CD4-positive, CD25-positive, alpha-beta regulatory T cell (primary cell): Measurements from ENCODE around the gene CALM3. TPM values are rescaled to one million over a fixed set of nuclear protein-coding genes. Genes with fewer than 3 reads are reported as not detected.

Experiments
- ATAC-seq, 2 donors: fragments of 150-1000 bp; cut with Tn5 transposase; one replicate each; pipeline ENCODE4 v1.10.0; 2021; ENCODE audit warnings: low read depth in 2 of 2, moderate number of reproducible peaks in 2 of 2, moderate library complexity in 1 of 2
- DNase-seq, 3 donors: peaks; one replicate each; pipeline versions ENCODE4 v3.0.0 to v3.0.0-alpha.2; 2012 to 2022; ENCODE audit warnings: mixed read lengths in 1 of 3
- H3K27ac ChIP-seq: one replicate; pipeline ENCODE4 v1.7.0; 2013; ENCODE audit warnings: mild to moderate bottlenecking, low read length; ENCODE audit not compliant: insufficient read depth, poor library complexity, severe bottlenecking
- H3K27me3 ChIP-seq: one replicate; pipeline ENCODE4 v1.7.0; 2013; ENCODE audit warnings: low read length; ENCODE audit not compliant: control insufficient read depth, insufficient read depth
- H3K36me3 ChIP-seq: one replicate; pipeline ENCODE4 v1.7.0; 2013; ENCODE audit warnings: mild to moderate bottlenecking, low read length, moderate library complexity; ENCODE audit not compliant: control insufficient read depth, insufficient read depth
- H3K4me1 ChIP-seq: 2 replicates; pipeline ENCODE4 v1.7.0; 2013; ENCODE audit warnings: mild to moderate bottlenecking, low read length; ENCODE audit not compliant: insufficient read depth, control insufficient read depth, poor library complexity, severe bottlenecking
- H3K4me3 ChIP-seq: one replicate; pipeline ENCODE4 v1.7.0; 2013; ENCODE audit warnings: low read depth, mild to moderate bottlenecking, low read length, moderate library complexity
- H3K9me3 ChIP-seq, 2 experiments: 1 replicate in 1 of 2; 2 replicates in 1 of 2; pipeline ENCODE4 v1.7.0; 2013; ENCODE audit warnings: low read length in 2 of 2, mild to moderate bottlenecking in 1 of 2, moderate library complexity in 1 of 2; ENCODE audit not compliant: control insufficient read depth in 2 of 2
- H3K27ac Mint-ChIP-seq, 3 donors: one replicate each; pipeline ENCODE4 v1.8.0; 2020 to 2022; ENCODE audit warnings: mild to moderate bottlenecking in 3 of 3, mixed read lengths in 3 of 3, moderate library complexity in 2 of 3
- H3K27me3 Mint-ChIP-seq: one replicate; pipeline ENCODE4 v1.8.0; 2022; ENCODE audit warnings: mild to moderate bottlenecking, mixed read lengths
- H3K36me3 Mint-ChIP-seq: one replicate; pipeline ENCODE4 v1.8.0; 2020; ENCODE audit warnings: mixed read lengths
- H3K4me1 Mint-ChIP-seq, 4 donors: one replicate each; pipeline ENCODE4 v1.8.0; 2020 to 2022; ENCODE audit warnings: mixed read lengths in 4 of 4, mild to moderate bottlenecking in 1 of 4
- H3K4me3 Mint-ChIP-seq, 4 donors: one replicate each; pipeline ENCODE4 v1.8.0; 2020 to 2022; ENCODE audit warnings: mild to moderate bottlenecking in 4 of 4, mixed read lengths in 4 of 4, moderate library complexity in 3 of 4
- H3K9me3 Mint-ChIP-seq, 7 donors: one replicate each; pipeline ENCODE4 v1.8.0; 2020 to 2022; ENCODE audit warnings: mixed read lengths in 7 of 7, mild to moderate bottlenecking in 3 of 7, moderate library complexity in 2 of 7
- polyA plus RNA-seq, 4 donors: library from polyadenylated mRNA; unstranded; fragments of 300-500 nt; fragmentation: Illumina TruSeq; gene quantifications; one replicate each; pipeline ENCODE4 v1.2.3, GENCODE V29; 2021
- total RNA-seq: library from RNA; stranded (reverse); gene quantifications from one replicate; pipeline ENCODE4 v1.2.3, GENCODE V29; 2022

The CALM3 gene
- total and polyA plus RNA-seq, 5 donors from 2014 or later: 207 to 361 (median 286) TPM

DNA sequence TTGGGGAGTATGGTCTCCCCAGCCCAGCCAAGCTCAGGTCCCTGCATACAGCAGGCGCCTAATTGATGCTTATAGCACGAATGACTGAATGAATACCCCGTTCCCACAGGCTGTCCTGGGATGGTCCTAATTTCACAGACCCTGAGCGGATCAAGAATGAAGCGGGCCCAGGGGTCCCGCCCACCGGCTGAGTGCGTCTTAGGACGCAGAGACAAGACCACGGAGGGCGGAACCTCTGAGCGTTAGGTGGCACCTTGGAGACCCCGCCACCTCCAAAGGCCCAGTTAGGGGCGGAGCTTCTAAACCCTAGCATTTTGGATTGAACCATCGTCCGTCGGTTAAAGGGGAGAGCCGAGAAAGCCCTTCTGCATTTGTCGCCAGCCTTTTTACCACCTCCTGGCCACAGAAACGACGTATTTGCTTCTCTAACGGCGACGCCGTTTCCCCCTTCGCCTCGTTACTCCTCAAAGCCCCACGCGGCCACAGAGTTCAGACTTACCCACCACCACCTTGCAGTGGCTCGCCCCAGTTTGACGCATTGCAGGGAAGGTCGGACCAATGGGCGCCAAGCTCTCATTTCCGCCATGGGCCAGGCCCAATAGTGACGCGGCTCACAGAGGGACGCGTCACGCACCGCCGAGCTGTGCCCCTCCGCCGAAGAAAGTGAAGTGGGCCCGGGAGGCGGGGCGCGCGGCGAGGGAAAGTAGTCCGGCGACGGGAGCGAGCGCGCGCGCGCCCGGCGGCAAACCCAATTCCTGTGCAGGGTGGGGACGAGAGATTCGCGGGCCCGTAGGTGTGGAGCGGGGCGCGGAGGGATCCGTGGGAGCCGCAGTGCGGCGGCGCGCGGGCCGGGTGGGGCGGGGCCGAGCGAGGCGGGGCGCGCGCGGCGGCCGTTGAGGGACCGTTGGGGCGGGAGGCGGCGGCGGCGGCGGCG, 479 bp upstream of the CALM3 start:
- H3K9me3 ChIP-seq: peaks cover 6 to 9% of the 10 kb centered on the region in 2 experiments
- H3K27me3 ChIP-seq: no peaks in the 10 kb centered on the region
- H3K27ac Mint-ChIP-seq: peak overlapping the region; percentile 100
- H3K4me3 Mint-ChIP-seq: peak overlapping the region; percentile 92 to 100 (median 98)
- H3K36me3 ChIP-seq: peaks cover 5% of the 10 kb centered on the region
- H3K27ac ChIP-seq: peak overlapping the region; percentile 99
- DNase-seq (peak; percentile 93 to 99 (median 98)), ATAC-seq (peak; percentile 87)
- peak overlapping the region; percentile 92 for H3K4me3 ChIP-seq
- peaks cover 10% of the 10 kb centered on the region for H3K36me3 Mint-ChIP-seq
- peaks cover 19% of the 10 kb centered on the region for H3K27me3 Mint-ChIP-seq
- H3K4me1 Mint-ChIP-seq: peaks cover 10 to 47% (median 20%) of the 10 kb centered on the region in 4 donors
- peaks cover 0 to 11% (median 5%) of the 10 kb centered on the region in 7 donors for H3K9me3 Mint-ChIP-seq
- H3K4me1 ChIP-seq: peaks cover 38% of the 10 kb centered on the region

DNA sequence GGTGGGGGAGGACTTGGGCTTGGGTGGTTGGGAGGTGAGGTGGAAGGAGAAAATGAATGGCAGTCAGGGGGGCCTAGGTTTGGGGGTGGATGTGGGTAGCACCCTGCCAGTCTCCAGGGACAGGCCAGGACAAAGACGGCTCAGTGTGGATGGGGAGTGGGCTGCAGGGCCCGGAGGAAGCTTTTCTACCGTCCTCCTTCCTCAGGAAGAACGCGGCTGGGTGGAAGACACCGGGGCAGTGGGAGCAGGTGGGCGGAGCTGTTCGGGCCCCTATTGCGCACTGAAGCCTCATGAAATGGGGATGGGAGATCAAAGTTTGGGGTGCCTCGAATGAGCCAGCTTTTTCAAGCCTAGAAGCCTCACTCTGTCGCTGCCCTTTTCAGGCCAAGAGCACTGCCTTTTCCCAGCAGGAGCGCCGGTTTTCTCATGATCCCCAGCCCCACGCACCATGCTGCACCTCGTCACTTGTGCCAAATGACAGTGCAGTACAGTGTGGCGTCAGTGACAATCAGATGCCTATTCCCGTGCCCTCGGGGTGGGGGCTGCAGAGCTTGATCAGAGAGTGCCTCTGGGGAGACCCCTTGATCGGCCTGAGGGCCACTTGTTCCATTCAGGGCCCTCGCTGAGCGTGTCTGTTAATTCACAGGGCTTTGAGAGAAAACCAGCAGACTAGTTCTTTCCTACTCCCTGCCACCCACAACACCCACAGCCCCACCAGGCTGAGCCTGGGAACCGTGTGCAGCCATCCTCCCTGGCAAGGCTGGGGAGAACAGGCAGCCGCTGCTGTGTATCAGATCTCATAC, 1.5 kb downstream of the CALM3 start:
- Histone ChIP-seq H3K36me3 (peaks cover 25% of the 10 kb centered on the region), H3K27me3 (no peaks in the 10 kb centered on the region), H3K4me1 (peaks cover 38% of the 10 kb centered on the region), H3K9me3 (peaks cover 6 to 9% of the 10 kb centered on the region in 2 experiments), H3K27ac (peak overlapping the region; percentile 99), H3K4me3 (peak overlapping the region; percentile 80)
- peaks cover 14 to 57% (median 22%) of the 10 kb centered on the region in 4 donors for H3K4me1 Mint-ChIP-seq
- no peak for ATAC-seq
- peaks cover 19% of the 10 kb centered on the region for H3K27me3 Mint-ChIP-seq
- peak overlapping the region; percentile 93 to 97 (median 93) for H3K27ac Mint-ChIP-seq
- H3K9me3 Mint-ChIP-seq: peaks cover 0 to 10% (median 5%) of the 10 kb centered on the region in 7 donors
- H3K36me3 Mint-ChIP-seq: peaks cover 19% of the 10 kb centered on the region
- no peak for DNase-seq
- H3K4me3 Mint-ChIP-seq: peak overlapping the region; percentile 97 to 100 (median 99)

DNA sequence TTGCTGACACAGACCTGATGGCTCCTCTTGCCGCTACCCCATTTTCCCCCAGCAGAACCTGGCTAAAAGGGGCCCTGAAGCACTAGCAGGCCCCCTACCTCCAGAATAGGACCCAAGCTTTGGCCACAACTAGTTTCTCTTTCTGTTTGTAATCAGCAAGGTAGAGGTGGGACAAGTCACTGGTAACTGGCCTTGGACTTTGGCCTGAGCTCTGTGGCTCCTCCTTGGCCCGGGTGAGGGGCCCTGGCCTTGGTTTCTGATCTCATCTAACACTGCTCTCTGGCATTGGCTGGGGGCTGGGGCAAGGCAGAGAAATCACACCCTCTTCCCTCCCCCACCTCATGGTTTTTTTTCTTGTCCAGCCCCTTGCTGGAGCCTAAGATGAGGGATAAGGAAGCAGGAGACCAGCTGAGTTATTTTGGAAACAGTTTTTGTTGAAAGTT, 2.1 kb downstream of the CALM3 start:
- peak overlapping the region; percentile 99 for H3K27ac ChIP-seq
- Mint-ChIP-seq H3K4me1 (peaks cover 12 to 59% (median 24%) of the 10 kb centered on the region in 4 donors), H3K36me3 (peaks cover 20% of the 10 kb centered on the region)

DNA sequence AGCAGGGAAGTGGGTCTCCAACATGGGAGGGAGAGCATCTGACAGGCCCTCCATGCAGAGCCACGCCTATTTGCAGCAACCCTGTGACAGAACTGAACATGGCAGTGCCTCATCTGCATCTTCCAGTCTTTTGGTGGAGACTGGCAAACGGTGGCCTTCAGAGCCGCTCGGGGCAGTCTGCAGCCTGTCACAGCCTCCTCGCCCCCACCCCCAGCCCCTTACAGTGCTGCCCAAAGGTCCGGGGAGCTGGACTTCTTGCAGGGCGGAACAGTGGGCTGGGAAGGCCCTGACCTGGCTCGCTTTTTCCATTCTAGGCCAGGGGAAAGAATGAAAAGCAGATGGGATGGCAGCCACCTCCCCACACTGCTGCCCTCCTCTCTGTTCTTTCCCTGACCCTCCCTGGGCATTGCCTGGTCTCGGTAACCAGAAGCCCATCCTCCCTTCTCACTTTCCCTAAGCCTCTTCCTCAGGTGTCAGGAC, 2.7 kb downstream of the CALM3 start:
- Histone ChIP-seq H3K27me3 (no peaks in the 10 kb centered on the region), H3K4me1 (peaks cover 38% of the 10 kb centered on the region), H3K27ac (peak overlapping the region; percentile 99), H3K9me3 (peaks cover 3% of the 10 kb centered on the region in 2 experiments), H3K36me3 (peaks cover 37% of the 10 kb centered on the region), H3K4me3 (peak overlapping the region; percentile 80)
- Mint-ChIP-seq H3K36me3 (peaks cover 19% of the 10 kb centered on the region), H3K27me3 (peaks cover 14% of the 10 kb centered on the region), H3K27ac (peak overlapping the region; percentile 93 to 97 (median 93)), H3K9me3 (peaks cover 0 to 2% (median under 1%) of the 10 kb centered on the region in 7 donors), H3K4me3 (peak overlapping the region; percentile 97 to 100 (median 99)), H3K4me1 (peaks cover 8 to 57% (median 24%) of the 10 kb centered on the region in 4 donors)
- ATAC-seq: no peak
- no peak for DNase-seq

More for the DNA sequence above, 2.1 kb downstream of the CALM3 start:
- Mint-ChIP-seq H3K9me3 (peaks cover 0 to 7% (median 3%) of the 10 kb centered on the region in 7 donors), H3K27me3 (peaks cover 15% of the 10 kb centered on the region), H3K4me3 (peak overlapping the region; percentile 97 to 100 (median 99)), H3K27ac (peak overlapping the region; percentile 93 to 97 (median 93))
- H3K4me3 ChIP-seq: peak overlapping the region; percentile 80
- ATAC-seq (no peak), DNase-seq (no peak)
- H3K9me3 ChIP-seq: peaks cover 6 to 9% of the 10 kb centered on the region in 2 experiments
- peaks cover 31% of the 10 kb centered on the region for H3K36me3 ChIP-seq
- peaks cover 38% of the 10 kb centered on the region for H3K4me1 ChIP-seq
- no peaks in the 10 kb centered on the region for H3K27me3 ChIP-seq

DNA sequence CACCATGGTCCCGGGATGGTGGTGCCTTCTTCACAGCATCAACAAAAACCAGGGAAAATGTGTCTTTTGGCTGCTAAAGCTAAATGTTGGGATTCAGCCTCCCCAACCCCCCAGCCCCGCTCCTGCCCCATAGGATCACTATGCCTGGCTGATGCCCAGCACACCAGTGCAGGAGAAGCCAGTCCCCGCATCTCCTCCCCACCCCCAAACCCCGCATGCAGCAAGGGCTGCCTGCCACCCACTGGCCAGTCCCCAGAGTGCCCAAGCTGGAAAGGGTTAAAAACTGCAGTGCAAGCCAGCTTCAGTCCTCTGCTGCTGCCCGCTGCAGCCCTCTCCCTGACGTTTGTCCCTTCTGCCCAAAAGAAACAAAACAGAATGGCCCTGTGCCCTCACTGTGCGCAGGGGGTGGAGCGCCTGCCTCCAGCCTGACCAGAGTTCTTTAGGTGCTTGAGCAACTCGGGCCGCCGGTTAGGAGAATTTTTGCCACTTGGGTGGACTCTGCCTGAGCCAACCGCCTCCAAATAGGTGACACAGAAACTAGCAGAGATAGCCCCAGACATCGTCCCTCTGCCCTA, 3.7 kb downstream of the CALM3 start:
- Mint-ChIP-seq H3K4me1 (peaks cover 8 to 64% (median 22%) of the 10 kb centered on the region in 4 donors), H3K36me3 (peaks cover 26% of the 10 kb centered on the region), H3K4me3 (peak overlapping the region in 3 of 4 donors; percentile 22 to 82 (median 54)), H3K9me3 (peaks cover 0 to 2% (median 0%) of the 10 kb centered on the region in 7 donors), H3K27me3 (peaks cover 8% of the 10 kb centered on the region), H3K27ac (peak overlapping the region in 2 of 3 donors; percentile 63 to 71)
- ATAC-seq (no peak), DNase-seq (no peak)
- no peak overlapping the region for H3K4me3 ChIP-seq
- no peaks in the 10 kb centered on the region for H3K27me3 ChIP-seq
- no peaks in the 10 kb centered on the region for H3K9me3 ChIP-seq
- no peak overlapping the region for H3K27ac ChIP-seq
- peaks cover 47% of the 10 kb centered on the region for H3K36me3 ChIP-seq
- H3K4me1 ChIP-seq: peaks cover 38% of the 10 kb centered on the region

DNA sequence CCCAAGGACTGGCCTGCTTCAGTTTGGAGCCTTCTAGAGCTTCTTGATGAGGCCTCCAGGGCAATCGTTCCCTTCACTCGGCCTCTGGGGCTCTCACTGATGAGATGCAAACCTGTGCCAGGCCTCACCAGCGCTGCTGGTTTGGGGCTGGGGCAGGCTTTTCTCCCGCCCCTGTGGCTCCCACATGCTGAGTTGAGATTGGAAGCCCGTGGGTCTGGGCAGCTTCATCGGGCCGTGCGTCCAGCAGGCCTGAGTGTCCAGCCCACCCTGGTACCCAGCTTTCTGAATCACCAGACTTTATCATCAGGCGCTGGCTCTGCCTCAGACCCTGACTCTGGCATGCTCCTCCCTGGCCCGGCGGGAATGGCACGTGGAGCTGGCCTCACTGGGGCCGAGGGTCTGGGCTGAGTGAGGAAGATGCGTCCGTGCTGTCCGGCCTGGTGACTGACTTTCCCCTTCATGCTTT, 4.3 kb downstream of the CALM3 start:
- Histone ChIP-seq H3K4me3 (no peak overlapping the region), H3K27ac (no peak overlapping the region), H3K36me3 (peaks cover 50% of the 10 kb centered on the region), H3K4me1 (peaks cover 37% of the 10 kb centered on the region), H3K9me3 (no peaks in the 10 kb centered on the region), H3K27me3 (no peaks in the 10 kb centered on the region)
- ATAC-seq: no peak
- peak overlapping the region in 2 of 4 donors; percentile 54 to 82 for H3K4me3 Mint-ChIP-seq
- DNase-seq: no peak
- peak overlapping the region in 2 of 3 donors; percentile 42 to 63 for H3K27ac Mint-ChIP-seq
- peaks cover 0 to 2% (median 0%) of the 10 kb centered on the region in 7 donors for H3K9me3 Mint-ChIP-seq
- H3K36me3 Mint-ChIP-seq: peaks cover 26% of the 10 kb centered on the region
- peaks cover 8 to 61% (median 17%) of the 10 kb centered on the region in 4 donors for H3K4me1 Mint-ChIP-seq
- H3K27me3 Mint-ChIP-seq: peaks cover 6% of the 10 kb centered on the region
